ENCODE measurements around the gene CRB1. TPM values are rescaled to one million over a fixed set of nuclear protein-coding genes. Genes with fewer than 3 reads are reported as not detected.

Gene CRB1
- total RNA-seq, 1 experiment from 2014 or later: not detected

DNA sequence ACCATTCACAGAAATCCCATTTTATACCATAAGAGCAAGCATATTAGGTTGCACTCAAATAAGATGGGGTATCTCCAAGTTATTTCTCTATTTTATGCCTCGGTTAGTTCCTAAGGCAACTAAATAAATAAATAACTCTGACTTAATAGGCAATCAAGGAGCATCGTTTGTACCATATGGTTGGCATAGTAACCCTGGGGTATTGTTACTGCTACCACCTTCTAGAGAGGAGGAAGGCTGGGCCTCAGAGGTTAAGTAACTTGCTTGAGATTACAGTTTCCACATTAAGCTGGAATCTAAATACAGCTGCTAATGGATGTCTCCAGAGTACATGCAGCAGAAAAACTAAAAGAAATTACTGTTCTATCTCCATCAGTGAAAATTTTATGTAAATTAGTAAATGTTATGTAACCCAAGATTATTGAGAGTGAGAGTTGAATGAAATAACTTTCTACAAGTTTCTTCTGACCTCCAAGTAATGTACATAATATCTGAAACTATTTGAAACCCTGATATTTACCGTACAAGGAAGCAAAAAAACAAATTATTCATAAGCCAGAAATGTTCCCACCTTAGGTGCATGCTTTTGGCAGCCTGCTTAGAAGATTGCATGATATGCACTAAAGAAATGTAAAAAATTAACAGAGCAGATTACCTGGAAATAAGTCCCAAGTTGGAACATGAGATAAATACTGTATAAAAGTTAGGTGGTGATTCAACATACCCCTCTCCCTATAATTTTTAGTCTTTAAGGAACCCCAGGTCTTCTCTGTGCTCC lies 127.0 kb downstream of the CRB1 start:
- Histone ChIP-seq H2BK12ac (ENCODE audit: insufficient read length, low read depth, low read length) (no peak overlapping the region), H3K79me1 (ENCODE audit: insufficient read depth, low read depth, low read length, poor library complexity, severe bottlenecking) (no peaks in the 10 kb centered on the region), H2AK5ac (ENCODE audit: insufficient read length, low read length) (no peak overlapping the region), H2BK20ac (ENCODE audit: low read depth, low read length, poor library complexity, severe bottlenecking) (no peak overlapping the region), H3T11ph (ENCODE audit: low read length) (no peak overlapping the region), H3K27ac (ENCODE audit: insufficient read length, low read depth, low read length) (no peak overlapping the region), H3K23me2 (ENCODE audit: insufficient read length, low read depth, low read length, poor library complexity, severe bottlenecking) (no peaks in the 10 kb centered on the region), H3K27me3 (ENCODE audit: insufficient read depth, low read length) (no peaks in the 10 kb centered on the region), H3K56ac (ENCODE audit: insufficient read length, low read depth, low read length) (no peak overlapping the region), H2BK15ac (ENCODE audit: low read depth, low read length) (no peak overlapping the region), H3K4me2 (ENCODE audit: insufficient read depth, insufficient read length, low read length) (no peak overlapping the region), H4K91ac (ENCODE audit: insufficient read length, low read depth, low read length) (no peak overlapping the region), H3K14ac (ENCODE audit: insufficient read depth, low read length) (no peak overlapping the region), H3K23ac (ENCODE audit: insufficient read length, low read depth, low read length) (no peak overlapping the region), H2BK120ac (ENCODE audit: low read depth, low read length, poor library complexity, severe bottlenecking) (no peak overlapping the region), H3K18ac (ENCODE audit: insufficient read length, low read depth, low read length) (no peak overlapping the region), H2BK5ac (ENCODE audit: insufficient read length, low read length) (no peak overlapping the region), H2AFZ (ENCODE audit: low read length) (no peak overlapping the region), H3K4me1 (ENCODE audit: insufficient read depth, low read length) (no peaks in the 10 kb centered on the region; the same call in 1 of the 2 replicates), H3K79me2 (ENCODE audit: insufficient read depth, low read length) (no peaks in the 10 kb centered on the region), H4K5ac (ENCODE audit: insufficient read length, low read depth, low read length) (no peak overlapping the region), H4K8ac (replicated peaks; ENCODE audit: insufficient read length, low read depth, low read length) (no peak overlapping the region), H3K9me3 (ENCODE audit: control insufficient read depth, low read depth, low read length) (no peaks in the 10 kb centered on the region), H3K9ac (ENCODE audit: extremely low read depth, insufficient read length, low read length) (no peak overlapping the region), H3K4ac (ENCODE audit: low read depth, low read length) (no peak overlapping the region), H4K20me1 (ENCODE audit: control insufficient read depth, insufficient read depth, insufficient read length) (no peaks in the 10 kb centered on the region)
- TF ChIP-seq, protein P1, sequence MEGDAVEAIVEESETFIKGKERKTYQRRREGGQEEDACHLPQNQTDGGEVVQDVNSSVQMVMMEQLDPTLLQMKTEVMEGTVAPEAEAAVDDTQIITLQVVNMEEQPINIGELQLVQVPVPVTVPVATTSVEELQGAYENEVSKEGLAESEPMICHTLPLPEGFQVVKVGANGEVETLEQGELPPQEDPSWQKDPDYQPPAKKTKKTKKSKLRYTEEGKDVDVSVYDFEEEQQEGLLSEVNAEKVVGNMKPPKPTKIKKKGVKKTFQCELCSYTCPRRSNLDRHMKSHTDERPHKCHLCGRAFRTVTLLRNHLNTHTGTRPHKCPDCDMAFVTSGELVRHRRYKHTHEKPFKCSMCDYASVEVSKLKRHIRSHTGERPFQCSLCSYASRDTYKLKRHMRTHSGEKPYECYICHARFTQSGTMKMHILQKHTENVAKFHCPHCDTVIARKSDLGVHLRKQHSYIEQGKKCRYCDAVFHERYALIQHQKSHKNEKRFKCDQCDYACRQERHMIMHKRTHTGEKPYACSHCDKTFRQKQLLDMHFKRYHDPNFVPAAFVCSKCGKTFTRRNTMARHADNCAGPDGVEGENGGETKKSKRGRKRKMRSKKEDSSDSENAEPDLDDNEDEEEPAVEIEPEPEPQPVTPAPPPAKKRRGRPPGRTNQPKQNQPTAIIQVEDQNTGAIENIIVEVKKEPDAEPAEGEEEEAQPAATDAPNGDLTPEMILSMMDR (conservative IDR thresholded peaks at IDR 0.05): no peak
- no CpG with 5 or more reads among the region's 3 CpGs for WGBS (ENCODE audit: extremely low coverage, insufficient read length, low lambda C conversion rate)
- Mint-ChIP-seq H3K9me3 (no peaks in the 10 kb centered on the region), H3K4me1 (peaks cover 2 to 4% of the 10 kb centered on the region in 2 experiments; a peak in 3 of 4 replicates), H3K36me3 (ENCODE audit: insufficient read depth in 1 of 3, low read depth in 3 of 3) (no peaks in the 10 kb centered on the region), H3K4me3 (no peak overlapping the region), H3K27ac (no peak overlapping the region), H3K27me3 (ENCODE audit: low read depth) (no peaks in the 10 kb centered on the region)
- DNase-seq: no peak
